Hypothalamus (tissue), 51 donors: ENCODE measurements around the gene CMIP.

Experiments
- DNase-seq, 51 donors: peaks; one replicate each; lab custom pipeline; 2025; lab: John Stamatoyannopoulos, UW

The CMIP gene

GRCh38 chr16:81665588-81665987 lies 221.0 kb downstream of the CMIP start:
- no peak for DNase-seq

GRCh38 chr16:81666113-81666512 lies 221.5 kb downstream of the CMIP start:
- no peak for DNase-seq

GRCh38 chr16:81668243-81669097 lies 223.9 kb downstream of the CMIP start:
- DNase-seq, result no peak

GRCh38 chr16:81669473-81670350 lies 225.1 kb downstream of the CMIP start:
- no peak for DNase-seq

- DNase-seq, result peak in 1 of 51 donors; percentile 17
Observed at GRCh38 chr16:81671738-81672597, 227.4 kb downstream of the CMIP start.

GRCh38 chr16:81673432-81673831 lies 228.8 kb downstream of the CMIP start:
- no peak for DNase-seq

GRCh38 chr16:81675662-81676061 lies 231.1 kb downstream of the CMIP start:
- DNase-seq, result no peak

- no peak for DNase-seq
Observed at GRCh38 chr16:81676066-81676882, 231.7 kb downstream of the CMIP start.

- no peak for DNase-seq
Observed at GRCh38 chr16:81676883-81677737, 232.5 kb downstream of the CMIP start.

GRCh38 chr16:81678326-81679095 lies 233.9 kb downstream of the CMIP start:
- no peak for DNase-seq

GRCh38 chr16:81679721-81680430 lies 235.3 kb downstream of the CMIP start:
- DNase-seq, result no peak

- peak in 6 of 51 donors; percentile 20 to 38 (median 29) for DNase-seq
Observed at GRCh38 chr16:81680444-81681275, 236.1 kb downstream of the CMIP start.

GRCh38 chr16:81681311-81681710 lies 236.7 kb downstream of the CMIP start:
- DNase-seq, result no peak

- DNase-seq, result no peak
Observed at GRCh38 chr16:81684242-81684837, 239.7 kb downstream of the CMIP start.

- no peak for DNase-seq
Observed at GRCh38 chr16:81684901-81685300, 240.3 kb downstream of the CMIP start.
